Type B pancreatic cell (in vitro differentiated cells): ENCODE data around the gene EGFL8. TPM values are rescaled to one million over a fixed set of nuclear protein-coding genes. Genes with fewer than 3 reads are reported as not detected.
A peak's percentile ranks its signal among the peaks of the same experiment; 100 is the strongest.

Source experiments
- DNase-seq: peaks from one replicate; pipeline ENCODE4 v3.0.0; 2021; ENCODE audit warnings: mixed read lengths; ENCODE audit not compliant: unreplicated experiment; ENCODE audit errors: extremely low spot score
- H3K27ac Mint-ChIP-seq: 2 replicates; pipeline ENCODE4 v1.8.0; 2021; ENCODE audit warnings: mild to moderate bottlenecking, mixed read lengths
- H3K27me3 Mint-ChIP-seq: 2 replicates; pipeline ENCODE4 v1.8.0; 2021; ENCODE audit warnings: mixed read lengths
- H3K36me3 Mint-ChIP-seq: 2 replicates; pipeline ENCODE4 v1.8.0; 2021; ENCODE audit warnings: mixed read lengths
- H3K4me1 Mint-ChIP-seq: one replicate; pipeline ENCODE4 v1.8.0; 2021; ENCODE audit warnings: mixed read lengths; ENCODE audit not compliant: unreplicated experiment
- H3K4me3 Mint-ChIP-seq: 2 replicates; pipeline ENCODE4 v1.8.0; 2021; ENCODE audit warnings: mild to moderate bottlenecking, mixed read lengths
- H3K9me3 Mint-ChIP-seq: 2 replicates; pipeline ENCODE4 v1.8.0; 2021; ENCODE audit warnings: mixed read lengths
- total RNA-seq: library from RNA; stranded (reverse); gene quantifications from 2 replicates; pipeline ENCODE4 v1.2.1, GENCODE V29; 2021; ENCODE audit warnings: low replicate concordance
- TF ChIP-seq, protein P1 (sequence below): fragments of 200-600 bp; sonication (generic); conservative IDR thresholded peaks from 2 replicates; pipeline ENCODE4 v1.5.0; 2021; ENCODE audit warnings: antibody characterized with exemption, mild to moderate bottlenecking

Gene EGFL8
- total RNA-seq, 1 donor from 2014 or later, result 35.8 TPM

DNA sequence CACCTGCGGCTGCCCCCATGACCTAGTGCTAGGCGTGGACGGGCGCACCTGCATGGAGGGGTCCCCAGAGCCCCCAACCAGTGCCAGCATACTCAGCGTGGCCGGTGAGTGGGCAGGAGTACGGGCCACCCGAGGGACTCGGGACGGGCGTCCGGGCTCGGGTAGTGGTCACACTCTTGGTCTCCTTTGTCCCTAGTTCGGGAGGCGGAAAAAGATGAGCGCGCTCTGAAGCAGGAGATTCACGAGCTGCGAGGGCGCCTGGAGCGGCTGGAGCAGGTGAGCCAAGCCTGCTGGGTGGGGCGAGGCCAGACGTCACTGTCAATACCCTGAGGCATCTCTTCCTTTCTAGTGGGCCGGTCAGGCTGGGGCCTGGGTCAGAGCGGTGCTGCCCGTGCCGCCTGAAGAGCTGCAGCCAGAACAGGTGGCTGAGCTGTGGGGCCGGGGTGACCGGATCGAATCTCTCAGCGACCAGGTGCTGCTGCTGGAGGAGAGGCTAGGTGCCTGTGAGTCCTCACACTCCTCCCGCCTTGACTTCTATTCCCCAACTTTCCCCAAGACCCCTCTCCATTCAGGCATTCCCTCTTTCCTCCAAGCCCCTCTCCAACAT lies 2.9 kb downstream of the EGFL8 start:
- H3K4me1 Mint-ChIP-seq, result peaks cover 8% of the 10 kb centered on the region
- TF ChIP-seq, protein P1, sequence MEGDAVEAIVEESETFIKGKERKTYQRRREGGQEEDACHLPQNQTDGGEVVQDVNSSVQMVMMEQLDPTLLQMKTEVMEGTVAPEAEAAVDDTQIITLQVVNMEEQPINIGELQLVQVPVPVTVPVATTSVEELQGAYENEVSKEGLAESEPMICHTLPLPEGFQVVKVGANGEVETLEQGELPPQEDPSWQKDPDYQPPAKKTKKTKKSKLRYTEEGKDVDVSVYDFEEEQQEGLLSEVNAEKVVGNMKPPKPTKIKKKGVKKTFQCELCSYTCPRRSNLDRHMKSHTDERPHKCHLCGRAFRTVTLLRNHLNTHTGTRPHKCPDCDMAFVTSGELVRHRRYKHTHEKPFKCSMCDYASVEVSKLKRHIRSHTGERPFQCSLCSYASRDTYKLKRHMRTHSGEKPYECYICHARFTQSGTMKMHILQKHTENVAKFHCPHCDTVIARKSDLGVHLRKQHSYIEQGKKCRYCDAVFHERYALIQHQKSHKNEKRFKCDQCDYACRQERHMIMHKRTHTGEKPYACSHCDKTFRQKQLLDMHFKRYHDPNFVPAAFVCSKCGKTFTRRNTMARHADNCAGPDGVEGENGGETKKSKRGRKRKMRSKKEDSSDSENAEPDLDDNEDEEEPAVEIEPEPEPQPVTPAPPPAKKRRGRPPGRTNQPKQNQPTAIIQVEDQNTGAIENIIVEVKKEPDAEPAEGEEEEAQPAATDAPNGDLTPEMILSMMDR, result no peak
- H3K36me3 Mint-ChIP-seq, result peaks cover 34% of the 10 kb centered on the region
- DNase-seq, result no peak
- no peaks in the 10 kb centered on the region for H3K27me3 Mint-ChIP-seq
- H3K9me3 Mint-ChIP-seq, result no peaks in the 10 kb centered on the region
- peak overlapping the region; percentile 41 for H3K4me3 Mint-ChIP-seq
- peak overlapping the region; percentile 86 for H3K27ac Mint-ChIP-seq

DNA sequence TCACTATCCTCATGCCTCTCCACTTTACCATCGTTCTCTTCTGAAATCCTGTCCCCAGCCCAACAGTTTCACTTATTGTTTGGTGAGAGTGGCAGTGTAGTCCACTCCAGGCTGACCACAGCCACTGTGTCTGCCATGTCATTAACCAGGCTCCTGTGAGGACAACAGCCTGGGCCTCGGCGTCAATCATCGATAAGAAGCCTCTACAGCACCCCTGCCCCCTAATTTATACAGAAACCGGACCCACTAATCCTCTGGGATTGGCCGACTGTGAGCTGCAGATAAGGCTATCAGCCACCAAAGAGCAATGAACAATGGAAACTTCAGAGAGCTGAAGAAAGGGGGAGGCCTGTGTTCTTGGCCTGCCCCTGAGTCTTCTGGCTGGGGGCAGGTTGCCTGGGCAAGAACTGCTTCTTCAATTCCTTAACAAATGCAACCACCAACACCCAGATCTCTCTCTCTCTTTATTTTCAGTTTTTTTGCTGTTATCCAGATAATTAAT lies 3.4 kb downstream of the EGFL8 start:
- H3K36me3 Mint-ChIP-seq, result peaks cover 34% of the 10 kb centered on the region
- no peak for DNase-seq
- peak overlapping the region; percentile 41 for H3K4me3 Mint-ChIP-seq
- H3K27ac Mint-ChIP-seq, result peak overlapping the region; percentile 86
- no peaks in the 10 kb centered on the region for H3K9me3 Mint-ChIP-seq
- peaks cover 12% of the 10 kb centered on the region for H3K4me1 Mint-ChIP-seq
- TF ChIP-seq, protein P1, result no peak
- no peaks in the 10 kb centered on the region for H3K27me3 Mint-ChIP-seq

DNA sequence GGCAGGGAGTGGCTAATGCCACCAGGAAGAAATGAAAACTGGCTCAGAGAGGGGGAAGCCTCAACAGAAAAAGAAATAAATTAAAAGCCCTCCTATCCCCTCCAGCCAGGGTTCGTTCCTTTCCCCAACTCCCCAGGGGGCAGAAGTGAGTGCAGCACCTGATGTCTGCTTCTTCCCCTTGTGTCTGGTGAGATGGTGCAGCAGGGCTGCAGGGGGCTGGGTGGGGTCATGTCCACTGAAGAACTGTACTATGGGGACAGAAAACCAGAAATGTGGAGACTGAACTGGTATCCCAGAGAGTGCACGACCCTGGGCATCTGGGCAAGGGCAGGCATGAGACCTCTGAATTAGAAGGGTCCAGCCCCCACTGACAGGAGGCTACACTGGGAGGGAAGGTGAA lies 4.0 kb downstream of the EGFL8 start:
- H3K4me3 Mint-ChIP-seq, result no peak overlapping the region
- H3K36me3 Mint-ChIP-seq, result peaks cover 34% of the 10 kb centered on the region
- DNase-seq, result no peak
- H3K4me1 Mint-ChIP-seq, result peaks cover 16% of the 10 kb centered on the region
- H3K27me3 Mint-ChIP-seq, result no peaks in the 10 kb centered on the region
- no peaks in the 10 kb centered on the region for H3K9me3 Mint-ChIP-seq
- H3K27ac Mint-ChIP-seq, result peak overlapping the region; percentile 86
- TF ChIP-seq, protein P1, result no peak

DNA sequence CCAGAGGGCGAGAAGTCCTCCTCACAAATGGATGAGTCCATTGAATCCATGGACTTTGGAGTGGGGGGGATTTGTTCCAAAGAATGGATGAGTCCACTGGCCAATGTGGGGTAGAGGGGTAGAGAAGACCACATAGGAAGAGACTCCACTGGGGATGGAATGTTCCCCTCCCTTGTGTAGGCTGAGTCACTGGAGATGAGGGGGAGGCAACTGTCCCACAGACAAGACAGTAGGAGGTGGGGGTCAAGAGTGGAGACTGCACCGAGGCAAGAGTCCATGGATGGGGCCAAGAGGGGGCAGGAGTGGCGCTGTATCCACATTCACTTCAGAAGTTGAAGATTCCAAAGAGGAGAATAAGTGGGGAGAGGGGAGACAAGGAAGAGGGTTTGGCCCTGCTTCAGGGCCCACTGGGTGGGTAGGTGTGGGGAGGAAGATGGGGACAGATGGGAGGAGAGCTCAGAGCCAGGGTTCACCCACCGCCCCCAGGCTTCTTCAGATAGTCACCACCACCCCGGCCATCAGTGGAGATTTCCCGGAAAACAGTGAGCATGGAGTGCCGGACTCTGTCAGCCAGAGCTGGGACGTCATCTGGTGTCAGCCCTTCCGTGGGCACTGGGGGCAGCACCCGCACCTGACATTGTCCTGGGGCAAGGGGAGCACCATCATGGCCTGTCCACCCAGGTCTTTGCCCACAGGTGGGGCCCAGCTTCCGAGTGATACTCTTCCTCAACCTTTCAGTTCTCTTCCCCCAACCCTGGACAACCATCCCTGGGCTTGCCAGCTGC lies 4.6 kb downstream of the EGFL8 start:
- no peak for DNase-seq
- peaks cover 34% of the 10 kb centered on the region for H3K36me3 Mint-ChIP-seq
- no peaks in the 10 kb centered on the region for H3K27me3 Mint-ChIP-seq
- H3K4me3 Mint-ChIP-seq, result no peak overlapping the region
- H3K27ac Mint-ChIP-seq, result peak overlapping the region; percentile 61
- TF ChIP-seq, protein P1, result no peak
- H3K9me3 Mint-ChIP-seq, result no peaks in the 10 kb centered on the region
- peaks cover 23% of the 10 kb centered on the region for H3K4me1 Mint-ChIP-seq

DNA sequence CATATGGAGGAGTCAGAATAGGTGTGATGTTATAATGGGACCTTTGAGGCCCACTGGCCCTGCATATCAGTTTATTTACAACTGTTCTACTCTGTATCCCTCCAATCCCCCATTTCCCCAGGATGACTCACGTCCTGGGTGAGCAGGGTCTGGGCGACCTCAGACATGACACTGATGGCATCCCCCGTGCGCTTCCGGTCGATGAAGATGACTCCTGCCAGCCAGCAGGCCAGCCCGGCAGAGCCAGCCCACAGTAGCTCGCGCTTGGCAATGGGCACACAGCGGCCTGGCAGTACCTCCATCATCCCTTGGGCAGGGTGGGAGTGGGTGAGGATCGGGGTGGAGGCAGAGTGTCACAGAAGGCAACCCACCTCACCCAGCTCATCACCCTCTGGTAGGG lies 5.9 kb downstream of the EGFL8 start:
- H3K9me3 Mint-ChIP-seq, result no peaks in the 10 kb centered on the region
- no peak for DNase-seq
- no peak overlapping the region for H3K27ac Mint-ChIP-seq
- H3K4me1 Mint-ChIP-seq, result peaks cover 28% of the 10 kb centered on the region
- H3K27me3 Mint-ChIP-seq, result no peaks in the 10 kb centered on the region
- H3K4me3 Mint-ChIP-seq, result no peak overlapping the region
- peaks cover 31% of the 10 kb centered on the region for H3K36me3 Mint-ChIP-seq
- TF ChIP-seq, protein P1, result no peak
